NCI-H774 (cell line): ENCODE data around the gene ATG9A.

Source experiments
- DNase-seq: peaks from one replicate; lab custom pipeline; 2025; lab: John Stamatoyannopoulos, UW

The ATG9A gene

GRCh38 chr2:219220652-219221402 lies 8.6 kb downstream of the ATG9A start:
- DNase-seq = no peak

GRCh38 chr2:219219784-219220532 lies 9.5 kb downstream of the ATG9A start:
- no peak for DNase-seq

- peak; percentile 89 for DNase-seq
Measured at GRCh38 chr2:219218732-219219701, 10.4 kb downstream of the ATG9A start, which contains the start of gene ABCB6. TSS of gene ABCB6 (minus strand) at chr2:219218958. CDS start at chr2:219218673, 285 bp downstream.

- DNase-seq = peak; percentile 69
Measured at GRCh38 chr2:219218217-219218731, 11.2 kb downstream of the ATG9A start.

- DNase-seq = no peak
Measured at GRCh38 chr2:219216535-219216915, 12.9 kb downstream of the ATG9A start.

- DNase-seq = no peak
Measured at GRCh38 chr2:219215871-219216534, 13.4 kb downstream of the ATG9A start.

GRCh38 chr2:219214786-219215185 lies 14.7 kb downstream of the ATG9A start:
- DNase-seq = no peak

GRCh38 chr2:219214141-219214540 lies 15.3 kb downstream of the ATG9A start:
- no peak for DNase-seq

- DNase-seq = no peak
Measured at GRCh38 chr2:219213486-219214071, 15.9 kb downstream of the ATG9A start.

GRCh38 chr2:219213026-219213415 lies 16.4 kb downstream of the ATG9A start:
- DNase-seq = no peak

GRCh38 chr2:219210886-219211362 lies 18.5 kb downstream of the ATG9A start:
- DNase-seq = no peak

GRCh38 chr2:219210196-219210885 lies 19.1 kb downstream of the ATG9A start:
- DNase-seq = no peak

- DNase-seq = no peak
Measured at GRCh38 chr2:219209236-219210195, 19.9 kb downstream of the ATG9A start.

- DNase-seq = no peak
Measured at GRCh38 chr2:219207884-219208740, 21.3 kb downstream of the ATG9A start.

- no peak for DNase-seq
Measured at GRCh38 chr2:219207134-219207883, 22.1 kb downstream of the ATG9A start.

- peak; percentile 92 for DNase-seq
Measured at GRCh38 chr2:219206328-219207133, 22.9 kb downstream of the ATG9A start, which contains the start of gene ZFAND2B. TSS of gene ZFAND2B (plus strand) at chr2:219206782. CDS start at chr2:219206988, 206 bp downstream.
